ENCODE results near the gene CYP2C9. TPM values are rescaled to one million over a fixed set of nuclear protein-coding genes. Genes with fewer than 3 reads are reported as not detected.

Gene CYP2C9
- total and polyA plus RNA-seq, 2 of the 13 experiments (the other 11 are each of a cell fraction or from before 2014, with no cell fraction given): not detected

DNA sequence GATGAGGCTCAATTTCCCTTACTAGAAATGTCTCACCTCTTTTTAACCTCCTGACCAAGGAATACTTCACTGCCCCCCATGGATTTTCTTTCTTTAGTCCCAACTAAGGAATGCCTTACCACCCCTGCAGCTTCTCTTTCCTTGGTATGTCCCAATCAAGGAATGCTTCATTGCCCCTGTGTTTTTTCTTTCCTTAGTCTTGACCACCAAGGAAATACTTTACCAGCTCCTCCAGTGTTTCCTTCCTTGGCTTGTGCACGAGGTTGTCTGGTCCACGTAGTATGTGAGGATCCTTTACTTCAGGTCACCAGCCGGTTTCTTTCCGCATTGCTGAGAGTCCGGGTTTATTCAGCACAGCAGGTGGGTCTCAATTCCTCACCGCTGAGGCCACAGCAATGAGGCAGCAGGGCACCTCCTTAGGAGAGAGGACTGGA is 59.3 kb downstream of the CYP2C9 start:
- no peaks in the 10 kb centered on the region; the same call in 1 of the 2 replicates for H3K9me3 ChIP-seq (ENCODE audit: low read length)
- H3K4me3 ChIP-seq (replicated peaks in 1 of 3; ENCODE audit: insufficient read depth in 1 of 3, low read depth in 2 of 3, low read length in 3 of 3): no peak overlapping the region
- WGBS (ENCODE audit: low lambda C conversion rate): 74% methylated on average over 6 of the region's 6 CpGs
- no peak overlapping the region for H3K4me2 ChIP-seq (ENCODE audit: low read depth, low read length)
- no peak overlapping the region for H3K9ac ChIP-seq (ENCODE audit: insufficient read depth, low read depth, low read length)
- no peaks in the 10 kb centered on the region for H3K36me3 ChIP-seq (replicated peaks in 1 of 2; ENCODE audit: control insufficient read depth in 1 of 2, insufficient read depth in 2 of 2, low read length in 2 of 2)
- ATAC-seq: no peak
- POLR2A ChIA-PET: no interaction called here
- intact Hi-C loops (cut with micrococcal nuclease; ENCODE audit: unreplicated experiment) (no loop called here), in situ Hi-C loops (cut with HindIII; ENCODE audit: extremely low pct_ligation_motif_present, low pct_unique_long_range_greater_than_20kb) (no loop called here)
- H3K27ac ChIP-seq (ENCODE audit: extremely low read length, insufficient read depth, low read length): no peak overlapping the region
- CTCF ChIA-PET (ENCODE audit: low intra/inter-chr PET ratio, low total read pairs): no interaction called here
- no peaks in the 10 kb centered on the region for H3K79me2 ChIP-seq (ENCODE audit: insufficient read depth, low read length)
- DNase-seq (ENCODE audit: low spot score): no peak
- H4K20me1 ChIP-seq (ENCODE audit: insufficient read depth, low read length): no peaks in the 10 kb centered on the region
- BruUV-seq (replicated peaks): no TSS peak
- no peak for FAIRE-seq
- no peak overlapping the region for H2AFZ ChIP-seq (ENCODE audit: low read length)
- H3K4me1 ChIP-seq (ENCODE audit: insufficient read depth, low read length): no peaks in the 10 kb centered on the region
- H3K27me3 ChIP-seq (ENCODE audit: control insufficient read depth in 1 of 2, insufficient read depth in 2 of 2, low read length in 2 of 2): no peaks in the 10 kb centered on the region; a peak in 1 of 5 replicates
- TF ChIP-seq NR2F1 (CRISPR knock-in tag; IDR thresholded peaks at IDR 0.05) (no peak), GATAD1 (CRISPR knock-in tag; IDR thresholded peaks at IDR 0.05) (no peak), KLF13 (CRISPR knock-in tag; IDR thresholded peaks at IDR 0.05) (no peak), ZNF20 (CRISPR knock-in tag; IDR thresholded peaks at IDR 0.05) (no peak), ZNF501 (CRISPR knock-in tag; IDR thresholded peaks at IDR 0.05) (no peak), ZNF225 (CRISPR knock-in tag; IDR thresholded peaks at IDR 0.05) (no peak), SRSF4 (IDR thresholded peaks at IDR 0.05; ENCODE audit: low read depth, low read length, poor library complexity, severe bottlenecking) (no peak), THAP7 (CRISPR knock-in tag; IDR thresholded peaks at IDR 0.05) (no peak), ZBTB42 (CRISPR knock-in tag; IDR thresholded peaks at IDR 0.05) (no peak), ZNF296 (CRISPR knock-in tag; conservative IDR thresholded peaks at IDR 0.05) (no peak), ZBTB8A (CRISPR knock-in tag; IDR thresholded peaks at IDR 0.05; ENCODE audit: borderline replicate concordance, low read depth) (no peak)
- TF ChIP-seq, protein P1, sequence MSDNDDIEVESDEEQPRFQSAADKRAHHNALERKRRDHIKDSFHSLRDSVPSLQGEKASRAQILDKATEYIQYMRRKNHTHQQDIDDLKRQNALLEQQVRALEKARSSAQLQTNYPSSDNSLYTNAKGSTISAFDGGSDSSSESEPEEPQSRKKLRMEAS (IDR thresholded peaks at IDR 0.05): no peak
- TF ChIP-seq, protein P2, sequence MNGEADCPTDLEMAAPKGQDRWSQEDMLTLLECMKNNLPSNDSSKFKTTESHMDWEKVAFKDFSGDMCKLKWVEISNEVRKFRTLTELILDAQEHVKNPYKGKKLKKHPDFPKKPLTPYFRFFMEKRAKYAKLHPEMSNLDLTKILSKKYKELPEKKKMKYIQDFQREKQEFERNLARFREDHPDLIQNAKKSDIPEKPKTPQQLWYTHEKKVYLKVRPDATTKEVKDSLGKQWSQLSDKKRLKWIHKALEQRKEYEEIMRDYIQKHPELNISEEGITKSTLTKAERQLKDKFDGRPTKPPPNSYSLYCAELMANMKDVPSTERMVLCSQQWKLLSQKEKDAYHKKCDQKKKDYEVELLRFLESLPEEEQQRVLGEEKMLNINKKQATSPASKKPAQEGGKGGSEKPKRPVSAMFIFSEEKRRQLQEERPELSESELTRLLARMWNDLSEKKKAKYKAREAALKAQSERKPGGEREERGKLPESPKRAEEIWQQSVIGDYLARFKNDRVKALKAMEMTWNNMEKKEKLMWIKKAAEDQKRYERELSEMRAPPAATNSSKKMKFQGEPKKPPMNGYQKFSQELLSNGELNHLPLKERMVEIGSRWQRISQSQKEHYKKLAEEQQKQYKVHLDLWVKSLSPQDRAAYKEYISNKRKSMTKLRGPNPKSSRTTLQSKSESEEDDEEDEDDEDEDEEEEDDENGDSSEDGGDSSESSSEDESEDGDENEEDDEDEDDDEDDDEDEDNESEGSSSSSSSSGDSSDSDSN (CRISPR knock-in tag; IDR thresholded peaks at IDR 0.05): no peak
- TF ChIP-seq, protein P3, sequence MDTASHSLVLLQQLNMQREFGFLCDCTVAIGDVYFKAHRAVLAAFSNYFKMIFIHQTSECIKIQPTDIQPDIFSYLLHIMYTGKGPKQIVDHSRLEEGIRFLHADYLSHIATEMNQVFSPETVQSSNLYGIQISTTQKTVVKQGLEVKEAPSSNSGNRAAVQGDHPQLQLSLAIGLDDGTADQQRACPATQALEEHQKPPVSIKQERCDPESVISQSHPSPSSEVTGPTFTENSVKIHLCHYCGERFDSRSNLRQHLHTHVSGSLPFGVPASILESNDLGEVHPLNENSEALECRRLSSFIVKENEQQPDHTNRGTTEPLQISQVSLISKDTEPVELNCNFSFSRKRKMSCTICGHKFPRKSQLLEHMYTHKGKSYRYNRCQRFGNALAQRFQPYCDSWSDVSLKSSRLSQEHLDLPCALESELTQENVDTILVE (CRISPR knock-in tag; IDR thresholded peaks at IDR 0.05): no peak
- TF ChIP-seq, protein P4, sequence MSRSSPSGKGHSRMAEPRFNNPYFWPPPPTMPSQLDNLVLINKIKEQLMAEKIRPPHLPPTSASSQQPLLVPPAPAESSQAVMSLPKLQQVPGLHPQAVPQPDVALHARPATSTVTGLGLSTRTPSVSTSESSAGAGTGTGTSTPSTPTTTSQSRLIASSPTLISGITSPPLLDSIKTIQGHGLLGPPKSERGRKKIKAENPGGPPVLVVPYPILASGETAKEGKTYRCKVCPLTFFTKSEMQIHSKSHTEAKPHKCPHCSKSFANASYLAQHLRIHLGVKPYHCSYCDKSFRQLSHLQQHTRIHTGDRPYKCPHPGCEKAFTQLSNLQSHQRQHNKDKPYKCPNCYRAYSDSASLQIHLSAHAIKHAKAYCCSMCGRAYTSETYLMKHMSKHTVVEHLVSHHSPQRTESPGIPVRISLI (CRISPR knock-in tag; IDR thresholded peaks at IDR 0.05; ENCODE audit: borderline replicate concordance): no peak
- TF ChIP-seq, protein P5, sequence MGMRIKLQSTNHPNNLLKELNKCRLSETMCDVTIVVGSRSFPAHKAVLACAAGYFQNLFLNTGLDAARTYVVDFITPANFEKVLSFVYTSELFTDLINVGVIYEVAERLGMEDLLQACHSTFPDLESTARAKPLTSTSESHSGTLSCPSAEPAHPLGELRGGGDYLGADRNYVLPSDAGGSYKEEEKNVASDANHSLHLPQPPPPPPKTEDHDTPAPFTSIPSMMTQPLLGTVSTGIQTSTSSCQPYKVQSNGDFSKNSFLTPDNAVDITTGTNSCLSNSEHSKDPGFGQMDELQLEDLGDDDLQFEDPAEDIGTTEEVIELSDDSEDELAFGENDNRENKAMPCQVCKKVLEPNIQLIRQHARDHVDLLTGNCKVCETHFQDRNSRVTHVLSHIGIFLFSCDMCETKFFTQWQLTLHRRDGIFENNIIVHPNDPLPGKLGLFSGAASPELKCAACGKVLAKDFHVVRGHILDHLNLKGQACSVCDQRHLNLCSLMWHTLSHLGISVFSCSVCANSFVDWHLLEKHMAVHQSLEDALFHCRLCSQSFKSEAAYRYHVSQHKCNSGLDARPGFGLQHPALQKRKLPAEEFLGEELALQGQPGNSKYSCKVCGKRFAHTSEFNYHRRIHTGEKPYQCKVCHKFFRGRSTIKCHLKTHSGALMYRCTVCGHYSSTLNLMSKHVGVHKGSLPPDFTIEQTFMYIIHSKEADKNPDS (CRISPR knock-in tag; IDR thresholded peaks at IDR 0.05): no peak

Data from HepG2 (cell line).